Measurements from ENCODE around the gene ZNF460. TPM values are rescaled to one million over a fixed set of nuclear protein-coding genes. Genes with fewer than 3 reads are reported as not detected.
A peak's percentile ranks its signal among the peaks of the same experiment; 100 is the strongest.

The ZNF460 gene
- total RNA-seq, 2 donors from 2014 or later: 81.4 to 118 TPM

GRCh38 chr19:57334191-57334590, 53.9 kb downstream of the ZNF460 start:
- TF ChIP-seq CTCF (IDR thresholded peaks at IDR 0.05): no peak
- ATAC-seq (ENCODE audit: insufficient number of reproducible peaks, low FRiP score, low read depth) (no peak), DNase-seq (ENCODE audit: low spot score) (no peak)
- no peaks in the 10 kb centered on the region for H3K27me3 ChIP-seq (replicated peaks; ENCODE audit: insufficient read depth)
- H3K36me3 ChIP-seq: peaks cover under 1% of the 10 kb centered on the region
- H3K27ac ChIP-seq: no peak overlapping the region
- H3K4me1 ChIP-seq (ENCODE audit: control insufficient read depth in 1 of 2, low read depth in 2 of 2): peaks cover 0 to 7% of the 10 kb centered on the region in 2 donors
- peaks cover 18% of the 10 kb centered on the region for H3K9me3 ChIP-seq
- no peak overlapping the region for H3K4me3 ChIP-seq

GRCh38 chr19:57338877-57339276, 58.6 kb downstream of the ZNF460 start:
- no peak overlapping the region for H3K4me3 ChIP-seq
- H3K9me3 ChIP-seq: no peaks in the 10 kb centered on the region
- no peaks in the 10 kb centered on the region for H3K36me3 ChIP-seq
- TF ChIP-seq CTCF (IDR thresholded peaks at IDR 0.05): no peak
- peaks cover 0 to 7% of the 10 kb centered on the region in 2 donors for H3K4me1 ChIP-seq (ENCODE audit: control insufficient read depth in 1 of 2, low read depth in 2 of 2)
- DNase-seq (ENCODE audit: low spot score) (no peak), ATAC-seq (ENCODE audit: insufficient number of reproducible peaks, low FRiP score, low read depth) (peak; percentile 86)
- H3K27ac ChIP-seq: peak overlapping the region in 1 of 2 donors; percentile 72
- no peaks in the 10 kb centered on the region for H3K27me3 ChIP-seq (replicated peaks; ENCODE audit: insufficient read depth)

DNA sequence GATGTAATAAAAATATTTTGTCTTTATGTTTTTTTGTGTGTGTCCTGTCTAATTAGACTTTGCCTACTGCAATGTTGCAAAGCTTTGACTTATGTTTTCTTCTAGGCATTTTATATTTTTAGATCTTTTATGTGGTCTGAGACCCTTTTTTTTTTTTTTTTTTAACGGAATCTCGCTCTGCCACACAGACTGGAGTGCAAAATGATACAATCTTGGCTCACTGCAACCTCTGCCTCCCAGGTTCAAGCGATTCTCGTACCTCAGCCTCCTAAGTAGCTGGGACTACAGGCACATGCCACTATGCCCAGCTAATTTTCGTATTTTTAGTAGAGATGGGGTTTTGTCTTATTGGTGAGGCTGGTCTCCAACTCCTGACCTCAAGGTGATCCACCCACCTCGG, 62.3 kb downstream of the ZNF460 start:
- TF ChIP-seq CTCF (IDR thresholded peaks at IDR 0.05): no peak
- Histone ChIP-seq H3K27me3 (replicated peaks; ENCODE audit: insufficient read depth) (no peaks in the 10 kb centered on the region), H3K4me3 (no peak overlapping the region), H3K27ac (no peak overlapping the region), H3K36me3 (no peaks in the 10 kb centered on the region), H3K4me1 (ENCODE audit: control insufficient read depth in 1 of 2, low read depth in 2 of 2) (peaks cover 0 to 7% of the 10 kb centered on the region in 2 donors), H3K9me3 (no peaks in the 10 kb centered on the region)
- DNase-seq (ENCODE audit: low spot score) (no peak), ATAC-seq (ENCODE audit: insufficient number of reproducible peaks, low FRiP score, low read depth) (no peak)

Other genes with a start within 250 kb of the ZNF460 start
- gene USP29, start 160.5 kb upstream of the ZNF460 start, total RNA-seq: not detected
- not detected for gene ZIM3, start 135.3 kb upstream of the ZNF460 start, total RNA-seq
- gene DUXA, start 113.0 kb upstream of the ZNF460 start, total RNA-seq: not detected
- gene ZNF264, start 89.0 kb upstream of the ZNF460 start, total RNA-seq: 10 to 100 TPM; 60.0 to 65.4 TPM
- 1 to 10 TPM; 1.1 to 2.2 TPM for gene AURKC, start 49.5 kb upstream of the ZNF460 start, total RNA-seq
- gene ZNF805, start 39.9 kb upstream of the ZNF460 start, total RNA-seq: 10 to 100 TPM; 23.0 to 30.7 TPM
- gene ZNF543, start 40.0 kb downstream of the ZNF460 start, total RNA-seq: 1 to 10 TPM; 7.6 to 9.7 TPM
- 1 to 10 TPM; 6.2 to 7.5 TPM for gene ZNF304, start 70.8 kb downstream of the ZNF460 start, total RNA-seq
- 1 to 10 TPM; 2.0 to 9.5 TPM for gene TRAPPC2B, start 83.1 kb downstream of the ZNF460 start, total RNA-seq
- gene ZNF547, start 83.1 kb downstream of the ZNF460 start, total RNA-seq: 1 to 10 TPM in 1 of 2 donors, under 1 TPM in 1; 0.68 to 3.4 TPM
- gene ZNF548, start 109.4 kb downstream of the ZNF460 start, total RNA-seq: 10 to 100 TPM; 48.2 to 49.1 TPM
- 10 to 100 TPM; 11.2 to 17.5 TPM for gene ZNF17, start 130.7 kb downstream of the ZNF460 start, total RNA-seq
- 10 to 100 TPM in 1 of 2 donors, 1 to 10 TPM in 1; 3.0 to 19.2 TPM for gene ZNF749, start 154.8 kb downstream of the ZNF460 start, total RNA-seq
- gene VN1R1, start 176.7 kb downstream of the ZNF460 start, total RNA-seq: 1 to 10 TPM in 1 of 2 donors, under 1 TPM in 1; 0.95 to 1.5 TPM
- gene ZNF772, start 197.1 kb downstream of the ZNF460 start, total RNA-seq: 1 to 10 TPM; 2.7 to 6.6 TPM
- 10 to 100 TPM; 11.6 to 13.1 TPM for gene ZNF419, start 207.3 kb downstream of the ZNF460 start, total RNA-seq
- gene ZNF773, start 219.5 kb downstream of the ZNF460 start, total RNA-seq: 1 to 10 TPM; 4.3 to 9.5 TPM
- gene ZNF549, start 246.9 kb downstream of the ZNF460 start, total RNA-seq: 1 to 10 TPM; 5.7 to 8.3 TPM